GM13976 (cell line): ENCODE measurements around the gene IL17RB.
A peak's percentile ranks its signal among the peaks of the same experiment; 100 is the strongest.

Experiments used
- DNase-seq: peaks from one replicate; pipeline ENCODE4 v3.0.0; 2012; ENCODE audit warnings: low spot score
- in situ Hi-C: fragments of 300-500 bp; cut with MboI; formaldehyde crosslinking; loops from one replicate; pipeline ENCODE4 v1.12.0; 2022; ENCODE audit warnings: low sequenced_read_pairs, mixed read lengths, inconsistent platforms; ENCODE audit not compliant: unreplicated experiment
- TF ChIP-seq, protein P1 (sequence below): IDR thresholded peaks from 2 replicates; pipeline ENCODE4 v1.5.1; 2012; ENCODE audit warnings: borderline replicate concordance, mild to moderate bottlenecking; ENCODE audit not compliant: insufficient read depth; ENCODE audit errors: extremely low read depth, missing control alignments, control extremely low read depth

The IL17RB gene

DNA sequence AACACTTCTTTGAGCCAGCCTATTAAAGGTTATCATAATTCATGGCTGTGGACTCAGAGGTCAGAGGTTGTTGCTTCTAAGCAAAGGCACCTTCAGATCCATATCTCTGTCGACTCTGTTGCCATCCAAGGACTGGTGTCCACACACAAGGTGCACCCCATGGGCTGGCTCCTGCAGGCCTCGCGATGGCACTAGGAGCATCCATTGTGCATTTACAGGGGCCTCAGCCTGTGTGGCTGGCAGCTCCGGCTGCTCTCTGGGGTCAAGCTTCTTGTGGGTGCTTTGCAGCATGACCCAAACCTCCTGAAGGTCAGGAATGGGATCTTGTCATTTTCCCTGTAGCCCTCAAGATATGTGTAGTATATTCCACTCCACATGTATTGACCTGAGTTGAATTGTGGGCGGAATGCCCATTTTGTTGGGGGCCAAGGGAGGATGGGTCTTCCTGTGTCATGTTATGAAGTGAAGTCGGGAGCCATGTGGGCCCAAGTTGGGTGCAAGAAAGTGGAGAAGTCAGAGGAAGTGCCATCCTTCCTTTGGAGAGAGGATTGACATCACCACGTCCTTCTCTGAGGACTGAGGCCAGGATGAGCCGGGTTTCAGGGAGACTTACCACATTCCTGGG is 44.0 kb upstream of the IL17RB start:
- in situ Hi-C loops = no loop called here
- TF ChIP-seq, protein P1, sequence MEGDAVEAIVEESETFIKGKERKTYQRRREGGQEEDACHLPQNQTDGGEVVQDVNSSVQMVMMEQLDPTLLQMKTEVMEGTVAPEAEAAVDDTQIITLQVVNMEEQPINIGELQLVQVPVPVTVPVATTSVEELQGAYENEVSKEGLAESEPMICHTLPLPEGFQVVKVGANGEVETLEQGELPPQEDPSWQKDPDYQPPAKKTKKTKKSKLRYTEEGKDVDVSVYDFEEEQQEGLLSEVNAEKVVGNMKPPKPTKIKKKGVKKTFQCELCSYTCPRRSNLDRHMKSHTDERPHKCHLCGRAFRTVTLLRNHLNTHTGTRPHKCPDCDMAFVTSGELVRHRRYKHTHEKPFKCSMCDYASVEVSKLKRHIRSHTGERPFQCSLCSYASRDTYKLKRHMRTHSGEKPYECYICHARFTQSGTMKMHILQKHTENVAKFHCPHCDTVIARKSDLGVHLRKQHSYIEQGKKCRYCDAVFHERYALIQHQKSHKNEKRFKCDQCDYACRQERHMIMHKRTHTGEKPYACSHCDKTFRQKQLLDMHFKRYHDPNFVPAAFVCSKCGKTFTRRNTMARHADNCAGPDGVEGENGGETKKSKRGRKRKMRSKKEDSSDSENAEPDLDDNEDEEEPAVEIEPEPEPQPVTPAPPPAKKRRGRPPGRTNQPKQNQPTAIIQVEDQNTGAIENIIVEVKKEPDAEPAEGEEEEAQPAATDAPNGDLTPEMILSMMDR = no peak
- DNase-seq = no peak

- DNase-seq = no peak
- TF ChIP-seq, protein P1 = no peak
- in situ Hi-C loops = no loop called here
These were observed 43.1 kb upstream of the IL17RB start for GRCh38 chr3:53803124-53803815.

- TF ChIP-seq, protein P1 = no peak
- in situ Hi-C loops = no loop called here
- no peak for DNase-seq
These were observed 42.3 kb upstream of the IL17RB start for GRCh38 chr3:53803816-53804695.

GRCh38 chr3:53804697-53805462 is 41.5 kb upstream of the IL17RB start:
- in situ Hi-C loops = no loop called here

GRCh38 chr3:53805463-53806159 is 40.8 kb upstream of the IL17RB start:
- in situ Hi-C loops = no loop called here
- TF ChIP-seq, protein P1 = no peak
- peak; percentile 48 for DNase-seq

More at GRCh38 chr3:53804697-53805462, 41.5 kb upstream of the IL17RB start:
- no peak for DNase-seq
- TF ChIP-seq, protein P1 = no peak
